ENCODE measurements around the gene FOXA2.

DNA sequence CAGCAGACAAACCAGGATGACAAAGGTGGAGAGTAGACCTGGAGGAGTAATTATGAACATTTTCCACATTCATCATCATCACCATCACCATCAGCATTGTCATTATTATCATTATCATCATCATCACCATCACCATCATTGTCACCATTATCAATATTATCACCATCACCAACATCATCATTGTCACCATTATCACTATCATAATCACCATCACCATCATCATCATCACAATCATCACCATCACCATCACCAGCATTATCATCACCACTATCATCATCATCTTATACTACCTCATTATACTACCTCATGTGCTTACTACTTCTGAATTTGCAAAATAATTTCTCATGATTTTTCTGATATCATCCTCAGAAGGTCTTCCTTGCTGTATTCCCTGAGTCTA lies 39.3 kb downstream of the FOXA2 start:
- TF ChIP-seq POLR2A (IDR thresholded peaks at IDR 0.05; ENCODE audit: low read length), result no peak
- TF ChIP-seq GATA1 (IDR thresholded peaks at IDR 0.05; ENCODE audit: low read depth, low read length), result no peak

Data from erythroblast (primary cell).